Central memory CD8-positive, alpha-beta T cell (primary cell): ENCODE data around the gene L3MBTL4.

Source experiments
- ATAC-seq: fragments of 150-1000 bp; cut with Tn5 transposase; replicated peaks from 2 replicates; pipeline ENCODE4 v1.10.0; 2022; ENCODE audit warnings: mild to moderate bottlenecking, moderate FRiP score, moderate number of reproducible peaks; ENCODE audit not compliant: poor library complexity, severe bottlenecking; ENCODE audit errors: extremely low read depth
- DNase-seq, 2 donors: peaks; one replicate each; pipeline ENCODE4 v3.0.0; 2021; ENCODE audit warnings: low spot score in 2 of 2
- H3K27ac Mint-ChIP-seq: one replicate; pipeline ENCODE4 v1.8.0; 2022; ENCODE audit warnings: low read depth, mild to moderate bottlenecking, moderate library complexity, mixed read lengths
- H3K27me3 Mint-ChIP-seq: one replicate; pipeline ENCODE4 v1.8.0; 2022; ENCODE audit warnings: mixed read lengths
- H3K36me3 Mint-ChIP-seq: one replicate; pipeline ENCODE4 v1.8.0; 2022; ENCODE audit warnings: mild to moderate bottlenecking, moderate library complexity, mixed read lengths; ENCODE audit not compliant: insufficient read depth
- H3K4me1 Mint-ChIP-seq: one replicate; pipeline ENCODE4 v1.8.0; 2022; ENCODE audit warnings: mixed read lengths
- H3K4me3 Mint-ChIP-seq: one replicate; pipeline ENCODE4 v1.8.0; 2022; ENCODE audit warnings: mild to moderate bottlenecking, moderate library complexity, mixed read lengths
- H3K9me3 Mint-ChIP-seq: one replicate; pipeline ENCODE4 v1.8.0; 2022; ENCODE audit warnings: mixed read lengths

Gene L3MBTL4

GRCh38 chr18:5914951-5915350 is 499.8 kb downstream of the L3MBTL4 start:
- no peaks in the 10 kb centered on the region for H3K4me1 Mint-ChIP-seq
- H3K4me3 Mint-ChIP-seq = no peak overlapping the region
- ATAC-seq (no peak), DNase-seq (no peak)
- H3K27ac Mint-ChIP-seq = no peak overlapping the region
- peaks cover 7% of the 10 kb centered on the region for H3K27me3 Mint-ChIP-seq
- H3K9me3 Mint-ChIP-seq = peaks cover 8% of the 10 kb centered on the region
- no peaks in the 10 kb centered on the region for H3K36me3 Mint-ChIP-seq

GRCh38 chr18:5914016-5914415 is 500.7 kb downstream of the L3MBTL4 start:
- Mint-ChIP-seq H3K9me3 (peaks cover 8% of the 10 kb centered on the region), H3K36me3 (no peaks in the 10 kb centered on the region), H3K4me1 (no peaks in the 10 kb centered on the region), H3K4me3 (no peak overlapping the region), H3K27me3 (peaks cover 7% of the 10 kb centered on the region), H3K27ac (no peak overlapping the region)
- ATAC-seq (no peak), DNase-seq (no peak)

DNA sequence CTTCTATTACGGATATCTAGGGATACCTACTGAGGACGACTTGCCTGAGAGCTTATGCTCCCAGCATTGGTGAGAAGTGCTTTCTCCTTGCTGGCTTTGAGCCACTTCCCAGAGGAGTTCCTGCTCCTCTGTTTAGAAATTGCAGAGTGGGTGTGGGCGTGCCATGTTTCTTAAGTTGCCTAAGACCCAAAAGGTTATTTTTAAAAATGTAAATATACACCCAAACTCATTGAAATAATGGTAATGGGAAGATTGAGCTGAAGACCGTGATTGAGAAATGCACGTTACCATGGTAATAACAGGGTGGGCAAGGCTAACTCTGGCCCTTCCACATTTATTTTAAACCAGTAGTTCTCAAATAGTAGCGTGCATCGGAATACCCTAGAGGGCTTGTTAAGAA is 502.1 kb downstream of the L3MBTL4 start:
- H3K36me3 Mint-ChIP-seq = no peaks in the 10 kb centered on the region
- H3K4me3 Mint-ChIP-seq = no peak overlapping the region
- H3K27ac Mint-ChIP-seq = no peak overlapping the region
- no peaks in the 10 kb centered on the region for H3K4me1 Mint-ChIP-seq
- peaks cover 2% of the 10 kb centered on the region for H3K27me3 Mint-ChIP-seq
- ATAC-seq = no peak
- peaks cover 4% of the 10 kb centered on the region for H3K9me3 Mint-ChIP-seq
- DNase-seq = no peak

DNA sequence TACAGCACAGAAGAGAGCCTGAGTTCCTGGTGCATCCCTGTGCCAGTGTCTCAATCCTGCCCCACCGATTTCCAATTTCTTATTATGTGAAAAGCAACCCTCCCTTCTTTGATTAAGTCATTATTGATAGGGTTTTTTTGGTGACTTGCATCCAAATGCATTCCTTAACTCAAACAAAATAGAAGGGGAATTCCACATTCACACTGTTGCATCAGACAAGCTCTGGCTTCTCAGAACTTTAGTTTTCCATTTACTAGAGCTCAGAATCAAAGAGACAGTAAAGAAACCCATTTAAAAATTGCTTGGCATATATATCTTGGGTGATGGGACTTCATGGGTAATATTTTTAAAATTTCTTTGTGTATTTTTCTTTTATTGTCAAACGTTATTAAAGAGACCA is 505.6 kb downstream of the L3MBTL4 start:
- H3K27me3 Mint-ChIP-seq = peaks cover 13% of the 10 kb centered on the region
- H3K36me3 Mint-ChIP-seq = no peaks in the 10 kb centered on the region
- H3K27ac Mint-ChIP-seq = no peak overlapping the region

More for the DNA sequence above, 505.6 kb downstream of the L3MBTL4 start:
- DNase-seq (no peak), ATAC-seq (no peak)
- Mint-ChIP-seq H3K4me1 (no peaks in the 10 kb centered on the region), H3K9me3 (peaks cover 14% of the 10 kb centered on the region), H3K4me3 (no peak overlapping the region)
